Measurements from ENCODE around the gene PPM1E.

PPM1E gene

GRCh38 chr17:59026176-59026939, 270.7 kb downstream of the PPM1E start:
- DNase-seq (ENCODE audit: low read depth, low spot score) = no peak
- TF ChIP-seq POLR2AphosphoS5 (IDR thresholded peaks at IDR 0.05; ENCODE audit: borderline replicate concordance, low read depth, low read length) = no peak
- no peak for TF ChIP-seq FOXP2 (optimal IDR thresholded peaks at IDR 0.05; ENCODE audit: control extremely low read depth, extremely low read length, insufficient read depth)
- TF ChIP-seq EZH2 (IDR thresholded peaks at IDR 0.05) = no peak
- H3K36me3 ChIP-seq (ENCODE audit: insufficient read depth, low read length) = peaks cover 27% of the 10 kb centered on the region
- no peak overlapping the region for H3K4me3 ChIP-seq
- H3K27ac ChIP-seq = no peak overlapping the region
- H3K9ac ChIP-seq (ENCODE audit: insufficient read length) = no peak overlapping the region
- no peaks in the 10 kb centered on the region for H3K9me3 ChIP-seq (ENCODE audit: low read depth, low read length)

GRCh38 chr17:59027750-59028149, 272.1 kb downstream of the PPM1E start:
- no peak overlapping the region for H3K27ac ChIP-seq
- H3K36me3 ChIP-seq (ENCODE audit: insufficient read depth, low read length) = peaks cover 30% of the 10 kb centered on the region
- H3K4me3 ChIP-seq = no peak overlapping the region
- DNase-seq (ENCODE audit: low read depth, low spot score) = no peak
- no peak overlapping the region for H3K9ac ChIP-seq (ENCODE audit: insufficient read length)
- no peaks in the 10 kb centered on the region for H3K9me3 ChIP-seq (ENCODE audit: low read depth, low read length)
- TF ChIP-seq EZH2 (IDR thresholded peaks at IDR 0.05) = no peak
- TF ChIP-seq FOXP2 (optimal IDR thresholded peaks at IDR 0.05; ENCODE audit: control extremely low read depth, extremely low read length, insufficient read depth) = no peak
- no peak for TF ChIP-seq POLR2AphosphoS5 (IDR thresholded peaks at IDR 0.05; ENCODE audit: borderline replicate concordance, low read depth, low read length)

GRCh38 chr17:59028328-59028727, 272.7 kb downstream of the PPM1E start:
- H3K36me3 ChIP-seq (ENCODE audit: insufficient read depth, low read length) = peaks cover 30% of the 10 kb centered on the region

GRCh38 chr17:59030811-59031210, 275.2 kb downstream of the PPM1E start:
- DNase-seq (ENCODE audit: low read depth, low spot score) = no peak
- Histone ChIP-seq H3K9ac (ENCODE audit: insufficient read length) (no peak overlapping the region), H3K9me3 (ENCODE audit: low read depth, low read length) (no peaks in the 10 kb centered on the region), H3K27ac (no peak overlapping the region), H3K4me3 (no peak overlapping the region), H3K36me3 (ENCODE audit: insufficient read depth, low read length) (peaks cover 31% of the 10 kb centered on the region)
- TF ChIP-seq EZH2 (IDR thresholded peaks at IDR 0.05) = no peak
- TF ChIP-seq POLR2AphosphoS5 (IDR thresholded peaks at IDR 0.05; ENCODE audit: borderline replicate concordance, low read depth, low read length) = no peak
- no peak for TF ChIP-seq FOXP2 (optimal IDR thresholded peaks at IDR 0.05; ENCODE audit: control extremely low read depth, extremely low read length, insufficient read depth)

More at GRCh38 chr17:59028328-59028727, 272.7 kb downstream of the PPM1E start:
- no peak for DNase-seq (ENCODE audit: low read depth, low spot score)
- Histone ChIP-seq H3K9me3 (ENCODE audit: low read depth, low read length) (no peaks in the 10 kb centered on the region), H3K4me3 (no peak overlapping the region), H3K9ac (ENCODE audit: insufficient read length) (no peak overlapping the region), H3K27ac (no peak overlapping the region)
- TF ChIP-seq FOXP2 (optimal IDR thresholded peaks at IDR 0.05; ENCODE audit: control extremely low read depth, extremely low read length, insufficient read depth) (no peak), EZH2 (IDR thresholded peaks at IDR 0.05) (no peak), POLR2AphosphoS5 (IDR thresholded peaks at IDR 0.05; ENCODE audit: borderline replicate concordance, low read depth, low read length) (no peak)
